Pancreas (tissue), 10 donors: ENCODE measurements around the gene MAMLD1. TPM values are rescaled to one million over a fixed set of nuclear protein-coding genes. Genes with fewer than 3 reads are reported as not detected.

ENCODE experiments used
- ATAC-seq, 4 donors: fragments of 200-7000 bp; cut with Tn5 transposase; one replicate each; pipeline versions ENCODE4 v1.8.0 to v1.9.1; 2020; ENCODE audit warnings: mild to moderate bottlenecking in 4 of 4, moderate library complexity in 4 of 4
- DNase-seq, 6 donors: peaks; one replicate each; pipeline ENCODE4 v3.0.0-alpha.2; 2020
- FAIRE-seq: peaks from 2 replicates; lab custom pipeline; 2012; peaks lifted over from hg19 to GRCh38; lab: Jason Lieb, UNC
- H3K27ac ChIP-seq, 4 donors: fragments of 200-600 bp; sonication (generic); 1 replicate in 3 of 4; 2 replicates in 1 of 4; pipeline versions ENCODE4 v1.5.0 to v1.8.0; 2020
- H3K27me3 ChIP-seq, 4 donors: fragments of 200-600 bp; one replicate each; pipeline ENCODE4 v1.8.0; 2021
- H3K36me3 ChIP-seq, 3 donors: fragments of 200-600 bp; sonication (generic) in 1 of 3; one replicate each; pipeline versions ENCODE4 v1.5.0 to v1.8.0; 2020 to 2021
- H3K4me1 ChIP-seq, 3 donors: fragments of 200-600 bp; one replicate each; pipeline ENCODE4 v1.8.0; 2021
- H3K4me3 ChIP-seq, 4 donors: fragments of 200-600 bp; sonication (generic) in 2 of 4; one replicate each; pipeline versions ENCODE4 v1.5.0 to v1.8.0; 2020 to 2021
- H3K9me3 ChIP-seq, 4 donors: fragments of 200-600 bp; one replicate each; pipeline ENCODE4 v1.8.0; 2021
- CTCF ChIP-seq, 4 donors: fragments of 200-600 bp; sonication (generic) in 3 of 4; IDR thresholded peaks; one replicate each; pipeline versions ENCODE4 v1.5.0 to v1.8.0; 2021; ENCODE audit warnings: antibody characterized with exemption in 4 of 4
- WGBS, 2 donors: extraction: QIAGEN DNeasy Blood & Tissue Kit; methylation state at CpG; one replicate each; pipeline ENCODE4 v1.1.7; 2013; 5-methylcytosine and 5-hydroxymethylcytosine counted together
- intact Hi-C, 3 donors: fragments of 100-400 bp; cut with DNase I; formaldehyde crosslinking; loops; one replicate each; pipeline versions ENCODE4 v1.11.1 to v1.14.2; 2022
- polyA plus RNA-seq, 2 donors: library from polyadenylated mRNA; stranded (reverse); fragments of 200-250 nt; gene quantifications; one replicate each; pipeline ENCODE4 v1.2.3, GENCODE V29; 2013
- total RNA-seq, 6 donors: library from RNA; stranded (reverse); fragmentation: NEBNext Ultra II Directional in 4 of 6; extraction: Animal tissue kit (Norgen Biotek cat#: 25700) in 4 of 6; gene quantifications; one replicate each; pipeline versions ENCODE4 v1.2.1 to v1.2.4, GENCODE V29; 2021 to 2023
- donor health status: healthy with polysubstance abuse.
- donor health status: DM: no; HTN: no; CAD: no; lungs with moderate emphysema.
- donor health status: DM: no; HTN: no; CAD: no.
- donor health status: control.
- donor health status: control.
- donor health status: Bipolar disorder and iron deficiency.
- donor health status: DM: yes; HTN: yes; CAD: no.
- donor health status: DM: no; HTN: no; CAD: no.
- donor health status: DM: no; HTN: no; CAD: no.
- donor health status: DM: yes; HTN: yes; CAD: no.

The MAMLD1 gene
- total RNA-seq (1 to 10 TPM; 2.4 to 4.7 (median 3.0) TPM), polyA plus RNA-seq (1 to 10 TPM; 3.9 to 8.8 TPM)

DNA sequence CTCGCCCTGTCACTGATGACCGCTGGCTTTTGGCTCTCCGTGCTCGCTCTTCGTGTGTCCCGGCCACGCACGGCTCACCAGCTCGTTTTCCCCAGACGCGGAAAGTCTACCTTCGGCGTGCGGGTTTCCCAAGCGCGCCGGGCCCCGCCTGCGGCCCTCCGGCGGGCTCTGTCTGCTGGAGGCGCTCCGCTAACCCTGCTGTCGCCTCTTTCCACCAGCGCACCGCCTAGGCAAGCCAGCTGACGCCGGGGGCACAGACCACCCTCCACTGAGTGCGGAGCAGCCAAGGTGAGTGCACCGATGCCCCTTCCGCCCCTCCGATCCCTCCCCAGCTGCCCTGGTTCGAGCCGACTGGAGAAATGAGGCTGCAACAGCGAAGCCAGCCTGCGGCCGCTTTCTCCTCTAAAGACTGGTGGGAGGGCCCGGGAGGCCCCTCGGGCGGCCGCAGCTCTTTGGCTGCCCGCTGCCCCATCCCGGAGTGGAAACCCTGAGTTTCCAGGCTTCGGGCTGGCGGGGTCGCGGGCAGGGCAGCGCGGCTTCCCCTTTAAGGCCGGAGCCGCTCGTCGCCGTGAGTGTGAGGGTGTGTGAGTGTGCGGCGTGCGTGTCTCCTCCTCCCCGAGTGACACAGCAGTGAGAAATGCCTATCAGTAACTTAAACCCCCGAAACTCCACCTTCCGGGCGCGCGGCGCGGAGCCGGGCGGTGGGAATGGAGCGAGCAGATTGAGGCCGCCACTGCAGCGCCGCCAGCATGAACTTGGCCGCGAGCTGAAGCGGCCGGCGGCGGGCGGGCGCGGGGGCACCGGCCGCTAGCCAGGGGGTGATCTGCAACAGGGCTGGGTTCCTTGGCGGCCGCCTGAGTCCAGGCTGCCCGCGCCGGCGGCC, at the start of gene MAMLD1:
MAMLD1 (plus strand) TSS at position 719 of the 883 bp plus-strand sequence. CDS start 82,200 bp downstream, outside the sequence.
- no peak for FAIRE-seq
- 1 to 31% methylated on average over 86 to 88 of the region's 88 CpGs for WGBS, 2 donors

DNA sequence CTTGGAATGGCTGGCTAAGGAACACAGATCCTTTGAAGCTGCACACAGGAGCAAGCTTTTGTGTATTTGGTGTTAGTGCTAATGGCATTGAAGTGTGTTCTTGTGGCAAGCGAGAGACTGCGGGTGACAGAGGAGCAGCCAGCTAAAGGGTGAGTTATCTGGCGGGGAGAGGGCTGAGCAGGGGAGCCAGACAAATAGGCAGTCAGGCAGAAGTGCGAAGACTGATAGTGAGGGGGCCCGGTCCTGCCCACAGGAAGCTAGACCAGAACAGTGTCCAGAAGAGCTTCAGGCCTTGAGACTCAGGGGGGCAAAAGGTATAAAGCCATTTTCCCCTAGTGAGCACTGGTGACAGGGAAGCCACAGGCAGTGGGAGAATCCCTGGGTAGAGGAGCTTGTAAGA, 49.6 kb upstream of the MAMLD1 start:
- ATAC-seq (no peak), DNase-seq (no peak), FAIRE-seq (no peak)
- Histone ChIP-seq H3K4me3 (no peak overlapping the region), H3K36me3 (no peaks in the 10 kb centered on the region), H3K9me3 (no peaks in the 10 kb centered on the region), H3K27ac (no peak overlapping the region), H3K27me3 (no peaks in the 10 kb centered on the region), H3K4me1 (no peaks in the 10 kb centered on the region)
- intact Hi-C loops: no loop called here
- TF ChIP-seq CTCF (IDR thresholded peaks at IDR 0.05): no peak
- WGBS, 2 donors: 74 to 82% methylated on average over 5 of the region's 5 CpGs

More for the DNA sequence above, at the start of gene MAMLD1:
- H3K36me3 ChIP-seq: no peaks in the 10 kb centered on the region
- TF ChIP-seq CTCF (IDR thresholded peaks at IDR 0.05): no peak
- ATAC-seq (peak; percentile 52 to 71 (median 60)), DNase-seq (peak; percentile 62 to 82 (median 70))
- peak within 1 kb of the TSS; percentile 35 to 60 (median 44) for H3K4me3 ChIP-seq
- no peaks in the 10 kb centered on the region for H3K4me1 ChIP-seq
- H3K27me3 ChIP-seq: no peaks in the 10 kb centered on the region
- H3K9me3 ChIP-seq: no peaks in the 10 kb centered on the region
- peak within 1 kb of the TSS; percentile 35 to 87 (median 66) for H3K27ac ChIP-seq
- intact Hi-C loops: no loop called here

DNA sequence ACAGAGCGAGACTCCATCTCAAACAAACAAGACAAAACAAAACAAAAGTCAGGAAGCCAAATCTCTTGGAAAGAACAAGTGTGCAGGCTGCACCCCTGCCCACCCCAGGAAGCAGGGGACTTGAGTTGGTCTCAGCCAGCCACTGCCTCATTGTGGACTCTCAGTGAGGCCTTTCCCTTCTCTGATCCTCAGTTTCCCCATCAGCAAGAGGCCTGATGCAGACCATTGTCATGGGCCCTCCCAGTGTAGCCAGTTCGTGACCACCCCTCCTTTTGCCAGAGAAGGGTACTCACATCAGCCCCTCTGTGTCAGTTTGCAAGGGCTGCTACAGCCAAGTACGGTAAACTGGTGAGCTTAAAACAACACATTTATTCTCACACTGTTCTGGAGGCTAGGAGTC, 48.9 kb upstream of the MAMLD1 start:
- no peaks in the 10 kb centered on the region for H3K27me3 ChIP-seq
- H3K4me3 ChIP-seq: no peak overlapping the region
- H3K36me3 ChIP-seq: no peaks in the 10 kb centered on the region
- DNase-seq: no peak
- intact Hi-C loops: no loop called here
- no peak for ATAC-seq
- H3K4me1 ChIP-seq: no peaks in the 10 kb centered on the region
- 80 to 96% methylated on average over 3 of the region's 3 CpGs for WGBS, 2 donors
- TF ChIP-seq CTCF (IDR thresholded peaks at IDR 0.05): no peak
- FAIRE-seq: no peak
- H3K27ac ChIP-seq: no peak overlapping the region
- no peaks in the 10 kb centered on the region for H3K9me3 ChIP-seq

GRCh38 chrX:150316564-150316963, 46.6 kb upstream of the MAMLD1 start:
- intact Hi-C loops: no loop called here
- FAIRE-seq (no peak), DNase-seq (no peak), ATAC-seq (no peak)
- 33% methylated on average over 3 of the region's 3 CpGs for WGBS, 2 donors
- H3K27ac ChIP-seq: no peak overlapping the region
- no peak overlapping the region for H3K4me3 ChIP-seq
- no peaks in the 10 kb centered on the region for H3K4me1 ChIP-seq
- H3K9me3 ChIP-seq: no peaks in the 10 kb centered on the region
- no peaks in the 10 kb centered on the region for H3K36me3 ChIP-seq
- no peaks in the 10 kb centered on the region for H3K27me3 ChIP-seq
- TF ChIP-seq CTCF (IDR thresholded peaks at IDR 0.05): no peak

GRCh38 chrX:150323020-150323419, 40.1 kb upstream of the MAMLD1 start:
- intact Hi-C loops: no loop called here
- no peaks in the 10 kb centered on the region for H3K4me1 ChIP-seq
- H3K9me3 ChIP-seq: no peaks in the 10 kb centered on the region
- ATAC-seq: no peak
- DNase-seq: no peak
- H3K27ac ChIP-seq: no peak overlapping the region
- H3K4me3 ChIP-seq: no peak overlapping the region
- H3K36me3 ChIP-seq: no peaks in the 10 kb centered on the region
- FAIRE-seq: no peak
- TF ChIP-seq CTCF (IDR thresholded peaks at IDR 0.05): no peak
- H3K27me3 ChIP-seq: no peaks in the 10 kb centered on the region
